ENCODE measurements around the gene HABP2.

The HABP2 gene

GRCh38 chr10:113552701-113553100 is at the start of gene HABP2:
Gene HABP2 (plus strand): TSS chr10:113553053. CDS start chr10:113553122, 69 bp downstream.
- no peak for DNase-seq (ENCODE audit: low read depth in 2 of 2)

- DNase-seq (ENCODE audit: low read depth in 2 of 2), result no peak
Observed at GRCh38 chr10:113503930-113504329, 48.9 kb upstream of the HABP2 start.

- DNase-seq (ENCODE audit: low read depth in 2 of 2), result no peak
Observed at GRCh38 chr10:113504423-113504822, 48.4 kb upstream of the HABP2 start.

GRCh38 chr10:113506476-113506875 is 46.4 kb upstream of the HABP2 start:
- no peak for DNase-seq (ENCODE audit: low read depth in 2 of 2)

- DNase-seq (ENCODE audit: low read depth in 2 of 2), result no peak
Observed at GRCh38 chr10:113511419-113511818, 41.4 kb upstream of the HABP2 start.

- DNase-seq (ENCODE audit: low read depth in 2 of 2), result no peak
Observed at GRCh38 chr10:113515161-113515560, 37.7 kb upstream of the HABP2 start.

- no peak for DNase-seq (ENCODE audit: low read depth in 2 of 2)
Observed at GRCh38 chr10:113515601-113516000, 37.3 kb upstream of the HABP2 start.

GRCh38 chr10:113516061-113516460 is 36.8 kb upstream of the HABP2 start:
- no peak for DNase-seq (ENCODE audit: low read depth in 2 of 2)

GRCh38 chr10:113517165-113517900 is 35.5 kb upstream of the HABP2 start:
- DNase-seq (ENCODE audit: low read depth in 2 of 2), result no peak

- no peak for DNase-seq (ENCODE audit: low read depth in 2 of 2)
Observed at GRCh38 chr10:113517901-113518260, 35.0 kb upstream of the HABP2 start.

- DNase-seq (ENCODE audit: low read depth in 2 of 2), result no peak
Observed at GRCh38 chr10:113518415-113518814, 34.4 kb upstream of the HABP2 start.

GRCh38 chr10:113518816-113519591 is 33.8 kb upstream of the HABP2 start:
- no peak for DNase-seq (ENCODE audit: low read depth in 2 of 2)

GRCh38 chr10:113519681-113520115 is 33.2 kb upstream of the HABP2 start:
- no peak for DNase-seq (ENCODE audit: low read depth in 2 of 2)

- no peak for DNase-seq (ENCODE audit: low read depth in 2 of 2)
Observed at GRCh38 chr10:113520261-113520660, 32.6 kb upstream of the HABP2 start.

- peak in 1 of 2 donors; percentile 11 for DNase-seq (ENCODE audit: low read depth in 2 of 2)
Observed at GRCh38 chr10:113520690-113521474, 32.0 kb upstream of the HABP2 start.

- no peak for DNase-seq (ENCODE audit: low read depth in 2 of 2)
Observed at GRCh38 chr10:113521475-113521795, 31.4 kb upstream of the HABP2 start.

- DNase-seq (ENCODE audit: low read depth in 2 of 2), result no peak
Observed at GRCh38 chr10:113522460-113522859, 30.4 kb upstream of the HABP2 start.

- no peak for DNase-seq (ENCODE audit: low read depth in 2 of 2)
Observed at GRCh38 chr10:113523071-113523470, 29.8 kb upstream of the HABP2 start.

GRCh38 chr10:113523628-113524027 is 29.2 kb upstream of the HABP2 start:
- no peak for DNase-seq (ENCODE audit: low read depth in 2 of 2)

- no peak for DNase-seq (ENCODE audit: low read depth in 2 of 2)
Observed at GRCh38 chr10:113524120-113524519, 28.7 kb upstream of the HABP2 start.

- no peak for DNase-seq (ENCODE audit: low read depth in 2 of 2)
Observed at GRCh38 chr10:113524539-113525490, 28.0 kb upstream of the HABP2 start.

Data from stimulated activated CD4-positive, alpha-beta T cell treated with anti-CD3 and anti-CD28 coated beads, Interleukin-4, amount 100 ng/mL, for 48 hours (primary cell).